Epithelial cell of proximal tubule (primary cell): ENCODE measurements around the gene PTPDC1. TPM values are rescaled to one million over a fixed set of nuclear protein-coding genes. Genes with fewer than 3 reads are reported as not detected.
A peak's percentile ranks its signal among the peaks of the same experiment; 100 is the strongest.

Experiments
- DNase-seq: peaks from one replicate; pipeline ENCODE4 v3.0.0-alpha.2; 2011; ENCODE audit warnings: low read depth
- H3K4me3 ChIP-seq: 2 replicates; pipeline ENCODE4 v1.5.1; 2011; ENCODE audit warnings: low read depth, mild to moderate bottlenecking, low read length
- CTCF ChIP-seq: conservative IDR thresholded peaks from 2 replicates; pipeline ENCODE4 v1.5.1; 2012; ENCODE audit warnings: low read depth, mild to moderate bottlenecking, low read length
- total RNA-seq: library from RNA; depleted of rRNA; stranded (reverse); fragments of >200 nt; gene quantifications from 2 replicates; pipeline ENCODE4 v1.2.3, GENCODE V29; 2015

Gene PTPDC1
- total RNA-seq, 1 donor from 2014 or later = 7.8 TPM

GRCh38 chr9:94127806-94128205 lies 43.5 kb downstream of the PTPDC1 start:
- no peak for TF ChIP-seq CTCF
- H3K4me3 ChIP-seq = no peak overlapping the region

GRCh38 chr9:94128580-94128979 lies 44.3 kb downstream of the PTPDC1 start:
- no peak for TF ChIP-seq CTCF
- no peak overlapping the region for H3K4me3 ChIP-seq
- no peak for DNase-seq

More at GRCh38 chr9:94127806-94128205, 43.5 kb downstream of the PTPDC1 start:
- no peak for DNase-seq

GRCh38 chr9:94134629-94135028 lies 50.4 kb downstream of the PTPDC1 start:
- TF ChIP-seq CTCF = no peak
- H3K4me3 ChIP-seq = no peak overlapping the region
- no peak for DNase-seq

- no peak for TF ChIP-seq CTCF
- H3K4me3 ChIP-seq = no peak overlapping the region
- DNase-seq = peak; percentile 48
Observed at GRCh38 chr9:94135222-94135621, 51.0 kb downstream of the PTPDC1 start.

GRCh38 chr9:94139672-94140417 lies 55.6 kb downstream of the PTPDC1 start:
- no peak for TF ChIP-seq CTCF
- peak; percentile 81 for DNase-seq
- no peak overlapping the region for H3K4me3 ChIP-seq

- no peak for DNase-seq
- no peak for TF ChIP-seq CTCF
- no peak overlapping the region for H3K4me3 ChIP-seq
Observed at GRCh38 chr9:94140418-94140780, 56.1 kb downstream of the PTPDC1 start.
